Measurements from ENCODE around the gene PLA2G4D. TPM values are rescaled to one million over a fixed set of nuclear protein-coding genes. Genes with fewer than 3 reads are reported as not detected.

PLA2G4D gene
- total and polyA plus RNA-seq, 10 of the 15 experiments (the other 5 are each of a cell fraction or from before 2014, with no cell fraction given) = 0.03 TPM; not detected in 9

GRCh38 chr15:42048821-42049200, 45.6 kb downstream of the PLA2G4D start:
- no peaks in the 10 kb centered on the region for H3K4me1 ChIP-seq (ENCODE audit: control insufficient read depth, insufficient read depth, low read length)
- in situ Hi-C loops (cut with MboI) (no loop called here), intact Hi-C loops (cut with micrococcal nuclease; ENCODE audit: unreplicated experiment) (no loop called here)
- no peaks in the 10 kb centered on the region for H3K27me3 ChIP-seq (replicated peaks in 1 of 2; ENCODE audit: control insufficient read depth in 2 of 2, insufficient read depth in 2 of 2, low read length in 1 of 2)
- ChIA-PET POLR2A (no interaction called here), CTCF (interaction anchor here (1.1 to 1.4 kb wide), 2 partner anchors 12 to 59 kb away, joined by 3 to 5 read pairs; no protein-coding TSS in a partner anchor), RAD21 (ENCODE audit: unreplicated experiment) (no interaction called here), SMC1A (ENCODE audit: uncharacterized antibody, unreplicated experiment) (no interaction called here)
- no peak overlapping the region for H3K4me3 ChIP-seq
- 43% methylated on average over 8 of the region's 8 CpGs for WGBS (ENCODE audit: insufficient coverage, insufficient replicate concordance, low lambda C conversion rate, missing lambda C conversion rate)
- no peak overlapping the region for H2AFZ ChIP-seq (ENCODE audit: control insufficient read depth, low read depth, low read length)
- H4K20me1 ChIP-seq (ENCODE audit: control insufficient read depth, insufficient read depth) = no peaks in the 10 kb centered on the region
- no peak overlapping the region for H3K9ac ChIP-seq (ENCODE audit: control insufficient read depth, insufficient read depth, low read length)
- ATAC-seq (no peak), FAIRE-seq (no peak), DNase-seq (ENCODE audit: low read depth, low spot score) (no peak)
- no peaks in the 10 kb centered on the region for H3K9me3 ChIP-seq (replicated peaks; ENCODE audit: control insufficient read depth, insufficient read depth, low read length)
- no peak overlapping the region for H3K27ac ChIP-seq (ENCODE audit: control insufficient read depth, insufficient read depth)
- H3K4me2 ChIP-seq (ENCODE audit: control insufficient read depth, insufficient read depth) = no peak overlapping the region
- H3K79me2 ChIP-seq (ENCODE audit: control insufficient read depth, insufficient read depth, low read length) = no peaks in the 10 kb centered on the region
- no peaks in the 10 kb centered on the region for H3K36me3 ChIP-seq (ENCODE audit: control insufficient read depth in 2 of 2, insufficient read depth in 2 of 2, low read length in 1 of 2)
- BruUV-seq (replicated peaks) = no TSS peak
- TF ChIP-seq IRF4 (IDR thresholded peaks at IDR 0.05; ENCODE audit: low read depth, low read length) (no peak), STAT3 (IDR thresholded peaks at IDR 0.05; ENCODE audit: low read depth, low read length) (no peak), NKRF (conservative IDR thresholded peaks at IDR 0.05) (no peak), CBX5 (IDR thresholded peaks at IDR 0.05; ENCODE audit: low read depth) (no peak), ZBED1 (IDR thresholded peaks at IDR 0.05; ENCODE audit: borderline replicate concordance) (no peak), IKZF1 (conservative IDR thresholded peaks at IDR 0.05) (no peak), BACH1 (IDR thresholded peaks at IDR 0.05; ENCODE audit: borderline replicate concordance) (no peak), BMI1 (IDR thresholded peaks at IDR 0.05; ENCODE audit: borderline replicate concordance) (no peak), ZBTB40 (IDR thresholded peaks at IDR 0.05; ENCODE audit: borderline replicate concordance) (no peak), RAD21 (IDR thresholded peaks at IDR 0.05; ENCODE audit: insufficient read depth, low read depth, low read length) (no peak)

Measured in GM12878 (cell line).